Endothelial cell of umbilical vein (primary cell): Measurements from ENCODE around the gene TOGARAM2. TPM values are rescaled to one million over a fixed set of nuclear protein-coding genes. Genes with fewer than 3 reads are reported as not detected.

Experiments used
- BruUV-seq: library from RNA; stranded (reverse); fragments of 400-500 nt; replicated peaks from 2 replicates; lab custom pipeline; 2021; lab: Mats Ljungman, UMichigan
- CTCF ChIA-PET: fragments of 300-600, 350-600 bp; sonication (Branson Sonifier 250); formaldehyde crosslinking; loops from one replicate; lab custom pipeline; 2021; ENCODE audit warnings: antibody characterized with exemption, inconsistent platforms; lab: Charles Lee
- POLR2A ChIA-PET: fragments of 300-600, 350-600 bp; sonication (Branson Sonifier 250); formaldehyde crosslinking; loops from one replicate; lab custom pipeline; 2021; ENCODE audit warnings: antibody characterized with exemption, inconsistent platforms; lab: Charles Lee
- DNase-seq: peaks from one replicate; pipeline ENCODE4 v3.0.0-alpha.2; 2011; ENCODE audit warnings: low read depth, low spot score
- FAIRE-seq: peaks from 2 replicates; lab custom pipeline; 2011; peaks lifted over from hg19 to GRCh38; lab: Jason Lieb, UNC
- H2AFZ ChIP-seq: 2 replicates; pipeline ENCODE4 v1.6.0; 2012; ENCODE audit warnings: low read depth, low read length, control low read depth, inconsistent platforms
- H3K27ac ChIP-seq: 2 replicates; pipeline ENCODE4 v1.5.1; 2011; ENCODE audit warnings: low read depth, mild to moderate bottlenecking, control low read depth, low read length, moderate library complexity; ENCODE audit not compliant: insufficient read depth
- H3K27me3 ChIP-seq, 2 experiments: 2 replicates each; pipeline versions ENCODE4 v1.6.0 to v1.6.1; 2011; ENCODE audit warnings: low read length in 2 of 2, mixed read lengths in 1 of 2; ENCODE audit not compliant: control insufficient read depth in 2 of 2, insufficient read depth in 2 of 2
- H3K36me3 ChIP-seq, 2 experiments: 2 replicates in 1 of 2; 3 replicates in 1 of 2; pipeline ENCODE4 v1.5.1; 2011; ENCODE audit warnings: low read length in 2 of 2, mild to moderate bottlenecking in 1 of 2, moderate library complexity in 1 of 2; ENCODE audit not compliant: control insufficient read depth in 2 of 2, insufficient read depth in 2 of 2; ENCODE audit errors: extremely low read depth in 1 of 2
- H3K4me1 ChIP-seq: 3 replicates; pipeline ENCODE4 v1.5.1; 2011; ENCODE audit warnings: mild to moderate bottlenecking, low read length; ENCODE audit not compliant: control insufficient read depth, insufficient read depth; ENCODE audit errors: extremely low read depth
- H3K4me2 ChIP-seq: 2 replicates; pipeline ENCODE4 v1.6.1; 2011; ENCODE audit warnings: low read length, control low read depth, mixed read lengths; ENCODE audit not compliant: insufficient read depth
- H3K4me3 ChIP-seq, 3 experiments: fragments of 200-600 bp in 1 of 3; sonication (generic), shearing (Covaris generic) in 1 of 3; replicated peaks in 1 of 3; 2 replicates each; pipeline ENCODE4 v1.5.1; 2011 to 2016; ENCODE audit warnings: control low read depth in 3 of 3, low read length in 3 of 3, mild to moderate bottlenecking in 2 of 3, inconsistent platforms in 1 of 3, low read depth in 1 of 3, moderate library complexity in 1 of 3; ENCODE audit not compliant: insufficient read depth in 1 of 3
- H3K79me2 ChIP-seq: 2 replicates; pipeline ENCODE4 v1.6.0; 2012; ENCODE audit warnings: low read length, inconsistent platforms; ENCODE audit not compliant: control insufficient read depth, insufficient read depth
- H3K9ac ChIP-seq: replicated peaks from 2 replicates; pipeline ENCODE3; 2011; ENCODE audit warnings: low read length, control low read depth; ENCODE audit not compliant: insufficient read depth; ENCODE audit errors: extremely low read depth
- H3K9me1 ChIP-seq: replicated peaks from 3 replicates; pipeline ENCODE4 v1.6.0; 2011; ENCODE audit warnings: mild to moderate bottlenecking, low read length; ENCODE audit not compliant: control insufficient read depth, insufficient read depth; ENCODE audit errors: extremely low read depth
- H3K9me3 ChIP-seq: replicated peaks from 2 replicates; pipeline ENCODE4 v1.5.1; 2012; ENCODE audit warnings: low read length, inconsistent platforms; ENCODE audit not compliant: control insufficient read depth, insufficient read depth
- H4K20me1 ChIP-seq: replicated peaks from 2 replicates; pipeline ENCODE3; 2011; ENCODE audit warnings: mild to moderate bottlenecking, low read length; ENCODE audit not compliant: control insufficient read depth, insufficient read depth; ENCODE audit errors: extremely low read depth
- CTCF ChIP-seq, 2 donors: IDR thresholded peaks; 1 replicate in 1 of 2; 2 replicates in 1 of 2; pipeline ENCODE4 v1.5.1; 2011; ENCODE audit warnings: low read length in 2 of 2, mild to moderate bottlenecking in 2 of 2, moderate library complexity in 2 of 2, control low read depth in 1 of 2, inconsistent platforms in 1 of 2, low read depth in 1 of 2; ENCODE audit not compliant: insufficient read depth in 1 of 2; ENCODE audit errors: extremely low read depth in 1 of 2
- EZH2 ChIP-seq: IDR thresholded peaks from 2 replicates; pipeline ENCODE4 v1.6.1; 2012; ENCODE audit warnings: borderline replicate concordance, low read depth, mild to moderate bottlenecking, moderate library complexity, low read length, inconsistent platforms; ENCODE audit not compliant: severe bottlenecking
- FOS ChIP-seq: IDR thresholded peaks from 2 replicates; pipeline ENCODE4 v1.6.1; 2011; ENCODE audit warnings: mild to moderate bottlenecking, low read length, moderate library complexity, borderline replicate concordance; ENCODE audit not compliant: insufficient read depth
- GATA2 ChIP-seq: IDR thresholded peaks from 2 replicates; pipeline ENCODE4 v1.7.0; 2011; ENCODE audit warnings: low read depth, mild to moderate bottlenecking, moderate library complexity, mixed read lengths, low read length; ENCODE audit not compliant: insufficient read length, insufficient read depth
- JUN ChIP-seq: IDR thresholded peaks from 2 replicates; pipeline ENCODE4 v1.6.1; 2011; ENCODE audit warnings: borderline replicate concordance, low read depth; ENCODE audit not compliant: insufficient read length, insufficient read depth
- MAX ChIP-seq: IDR thresholded peaks from 2 replicates; pipeline ENCODE4 v1.6.1; 2011; ENCODE audit not compliant: insufficient read depth, insufficient read length
- MYC ChIP-seq: IDR thresholded peaks from one replicate; pipeline ENCODE4 v1.6.1; 2011; ENCODE audit warnings: mild to moderate bottlenecking, low read depth, low read length
- POLR2A ChIP-seq: IDR thresholded peaks from 2 replicates; pipeline ENCODE4 v1.6.1; 2012; ENCODE audit warnings: low read depth, mild to moderate bottlenecking, control low read depth, low read length
- POLR2AphosphoS5 ChIP-seq: IDR thresholded peaks from 2 replicates; pipeline ENCODE4 v1.6.1; 2012; ENCODE audit warnings: low read depth, mild to moderate bottlenecking, control low read depth, low read length, moderate library complexity; ENCODE audit not compliant: insufficient read depth
- dilution Hi-C: fragments of 300-500 bp; cut with MboI; formaldehyde crosslinking; loops from one replicate; pipeline ENCODE4 v1.15.0; 2019; ENCODE audit warnings: low sequenced_read_pairs; ENCODE audit not compliant: extremely low pct_ligation_motif_present
- intact Hi-C: fragments of 100-400 bp; cut with micrococcal nuclease; formaldehyde crosslinking; loops from one replicate; pipeline ENCODE4 v1.10.0; 2022
- polyA plus RNA-seq, 4 experiments: library from polyadenylated mRNA; depleted of rRNA in 3 of 4; stranded (reverse) in 3 of 4; unstranded in 1 of 4; fragments of >200 nt; gene quantifications; 2 replicates each; pipeline versions ENCODE4 v1.2.1 to v1.2.3, GENCODE V29; 2011 to 2012; ENCODE audit warnings: missing spikeins in 1 of 4
- total RNA-seq: library from RNA; stranded (reverse); gene quantifications from 2 replicates; pipeline ENCODE4 v1.2.3, GENCODE V29; 2021

Gene TOGARAM2
- total and polyA plus RNA-seq, 2 donors (not counting 3 experiments of a cell fraction or from before 2014, with no cell fraction given): not detected

DNA sequence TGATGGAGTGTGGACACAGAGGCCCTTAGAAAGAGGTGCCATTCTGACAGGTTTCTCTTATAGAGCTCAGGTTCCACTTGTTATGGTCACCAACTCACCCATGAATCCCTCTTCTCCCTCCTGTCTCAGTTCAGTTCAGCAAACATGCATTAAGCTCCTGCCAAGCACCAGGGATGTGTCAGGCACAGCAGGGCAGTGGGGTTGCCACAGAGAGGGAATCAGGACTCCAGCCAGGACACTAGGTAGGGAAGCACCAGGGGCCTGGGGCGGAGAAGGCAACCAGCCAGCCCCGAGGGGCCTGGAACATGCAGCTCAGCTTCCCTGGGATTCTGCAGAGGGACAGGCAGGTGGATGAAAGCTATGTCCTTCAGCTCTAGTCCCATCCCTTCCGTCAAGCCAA lies 44.6 kb downstream of the TOGARAM2 start:
- Histone ChIP-seq H3K4me2 (no peak overlapping the region), H3K4me3 (no peak overlapping the region), H3K27me3 (no peaks in the 10 kb centered on the region), H3K9me1 (no peaks in the 10 kb centered on the region), H4K20me1 (no peaks in the 10 kb centered on the region), H3K9me3 (no peaks in the 10 kb centered on the region), H2AFZ (no peak overlapping the region), H3K36me3 (no peaks in the 10 kb centered on the region), H3K27ac (no peak overlapping the region), H3K9ac (no peak overlapping the region), H3K79me2 (no peaks in the 10 kb centered on the region), H3K4me1 (no peaks in the 10 kb centered on the region)
- FAIRE-seq (no peak), DNase-seq (no peak)
- ChIA-PET CTCF (interaction anchor here (1.6 kb wide), 2 partner anchors 9 to 15 kb away, joined by 4 read pairs; no protein-coding TSS in a partner anchor), POLR2A (no interaction called here)
- TF ChIP-seq MYC: no peak
- no peak for TF ChIP-seq POLR2AphosphoS5
- TF ChIP-seq MAX: no peak
- no peak for TF ChIP-seq FOS
- no peak for TF ChIP-seq JUN
- TF ChIP-seq POLR2A: no peak
- no peak for TF ChIP-seq CTCF (IDR thresholded peaks at IDR 0.05; ENCODE audit: extremely low read depth in 1 of 2, insufficient read depth in 1 of 2, low read depth in 1 of 2, low read length in 2 of 2)
- TF ChIP-seq GATA2: no peak
- no peak for TF ChIP-seq EZH2
- BruUV-seq: no TSS peak
- dilution Hi-C loops: no loop called here
- intact Hi-C loops: no loop called here
